Activated CD8-positive, alpha-beta memory T cell treated with anti-CD3 and anti-CD28 coated beads, Interleukin-2, amount 50 U/mL, for 1 hour (primary cell): Measurements from ENCODE around the gene URM1.

ENCODE experiments used
- DNase-seq: peaks from one replicate; pipeline ENCODE4 v3.0.0-alpha.2; 2020; ENCODE audit errors: extremely low read depth

URM1 gene

DNA sequence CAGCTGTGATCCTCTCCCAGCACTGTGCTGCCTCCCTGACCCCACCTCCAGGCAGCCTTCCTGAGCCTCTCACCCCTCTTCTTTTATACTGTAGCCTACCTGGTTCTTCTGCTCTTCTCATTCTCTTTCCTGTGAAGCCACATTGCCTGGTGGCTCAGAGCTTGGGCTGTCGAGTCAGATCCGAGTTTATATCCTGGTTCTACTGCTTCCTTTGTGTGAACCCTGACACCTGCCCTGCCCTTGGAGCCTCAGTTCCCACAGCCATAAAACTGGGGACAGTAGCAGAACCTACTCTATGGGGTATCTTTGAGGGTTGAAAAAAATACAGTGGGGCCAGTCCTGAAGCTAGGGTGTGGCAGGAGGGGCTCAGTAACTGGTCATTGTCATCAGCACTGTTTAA lies 22.0 kb upstream of the URM1 start:
- no peak for DNase-seq

DNA sequence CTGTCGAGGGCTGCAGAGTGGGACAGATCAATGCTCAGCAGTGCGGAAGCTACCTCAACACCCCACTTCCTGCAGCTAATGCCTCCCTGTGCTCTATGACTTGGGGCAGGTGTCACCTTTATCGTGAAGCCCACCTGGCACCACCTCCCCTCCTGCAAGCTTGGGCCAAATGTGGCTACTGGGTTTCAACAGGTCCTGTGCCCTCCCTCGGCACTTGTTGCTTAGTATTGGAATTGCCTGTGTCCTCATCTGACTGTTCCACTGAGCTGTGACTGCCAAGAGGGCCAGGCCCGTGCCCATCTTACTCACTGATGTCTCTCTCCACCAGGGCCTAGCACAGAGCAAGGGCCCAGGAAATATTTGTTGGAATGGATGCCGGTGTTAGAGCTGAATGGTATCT lies 21.4 kb upstream of the URM1 start:
- DNase-seq, result no peak

- DNase-seq, result no peak
These were observed 15.7 kb upstream of the URM1 start for GRCh38 chr9:128355451-128355850.

GRCh38 chr9:128358090-128358489 lies 13.1 kb upstream of the URM1 start:
- DNase-seq, result no peak

DNA sequence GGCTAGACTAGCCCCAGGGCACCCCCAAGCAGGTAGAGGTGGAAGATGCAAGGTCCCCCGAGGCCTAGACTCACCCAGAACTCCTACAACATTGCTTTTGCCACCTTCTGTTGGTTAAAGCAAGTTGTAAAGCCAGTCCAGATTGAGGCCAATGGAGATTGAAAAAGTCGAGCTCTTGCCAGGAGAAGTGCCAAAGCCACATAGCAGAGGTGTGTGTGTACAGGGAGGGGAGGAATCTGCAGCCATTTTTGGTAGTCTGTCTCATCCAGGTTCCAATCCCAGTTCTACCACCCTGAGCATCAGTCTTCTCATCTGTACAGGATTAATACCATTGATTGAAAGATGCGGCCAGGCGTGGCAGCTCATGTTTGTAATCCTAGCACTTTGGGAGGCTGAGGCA lies 12.3 kb upstream of the URM1 start:
- DNase-seq, result no peak

DNA sequence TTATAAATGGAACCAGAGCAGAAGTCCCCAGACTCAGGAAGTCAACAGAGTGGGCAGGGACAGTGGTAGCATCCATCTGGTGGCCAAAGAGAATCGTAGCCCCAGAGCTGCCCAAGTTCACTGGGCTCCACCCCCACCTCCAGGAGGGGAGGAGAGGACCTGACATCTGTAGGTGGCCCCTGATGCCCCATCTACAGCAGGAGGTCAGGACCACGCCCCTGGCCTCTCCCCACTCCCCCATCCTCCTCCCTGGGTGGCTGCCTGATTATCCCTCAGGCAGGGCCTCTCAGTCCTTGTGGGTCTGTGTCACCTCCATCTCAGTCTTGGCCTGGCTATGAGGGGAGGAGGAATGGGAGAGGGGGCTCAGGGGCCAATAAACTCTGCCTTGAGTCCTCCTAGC lies 10.3 kb upstream of the URM1 start:
- no peak for DNase-seq

DNA sequence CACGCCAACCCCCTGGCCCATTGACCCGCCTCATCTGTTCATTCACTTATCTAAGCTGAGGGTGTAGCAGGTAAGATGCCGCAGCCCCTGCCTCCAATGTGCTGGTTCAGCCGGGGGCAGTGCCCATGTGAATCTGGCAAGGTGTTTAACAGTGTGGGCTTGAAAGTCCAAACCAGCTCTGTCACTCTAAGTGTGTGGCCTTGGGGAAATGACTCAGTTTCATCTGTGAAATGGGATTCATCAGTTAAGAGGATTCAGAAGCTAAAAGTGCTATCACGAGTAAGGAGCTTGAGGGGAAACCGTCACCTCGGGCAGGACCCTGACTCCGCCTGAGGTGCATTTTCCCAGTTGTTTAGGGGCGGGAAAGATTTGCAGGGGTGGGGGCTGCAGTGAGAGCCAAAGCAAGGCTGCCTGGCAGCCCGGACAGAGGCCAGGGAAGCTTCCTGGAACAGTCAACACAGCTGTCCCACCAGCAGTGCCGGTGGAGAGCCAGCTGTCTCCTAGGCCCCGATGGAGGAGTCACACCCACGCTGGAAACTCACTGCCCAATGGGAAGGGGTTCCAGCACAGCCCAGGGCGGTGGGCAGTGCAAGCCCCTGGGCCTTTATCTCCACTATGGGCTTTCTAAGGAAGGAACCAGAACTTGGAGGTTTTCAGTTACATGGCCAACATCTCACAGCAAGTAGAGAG lies 9.7 kb upstream of the URM1 start:
- no peak for DNase-seq

- peak; percentile 39 for DNase-seq
These were observed 9.1 kb upstream of the URM1 start for GRCh38 chr9:128361986-128362646.

GRCh38 chr9:128362774-128363173 lies 8.4 kb upstream of the URM1 start:
- no peak for DNase-seq

DNA sequence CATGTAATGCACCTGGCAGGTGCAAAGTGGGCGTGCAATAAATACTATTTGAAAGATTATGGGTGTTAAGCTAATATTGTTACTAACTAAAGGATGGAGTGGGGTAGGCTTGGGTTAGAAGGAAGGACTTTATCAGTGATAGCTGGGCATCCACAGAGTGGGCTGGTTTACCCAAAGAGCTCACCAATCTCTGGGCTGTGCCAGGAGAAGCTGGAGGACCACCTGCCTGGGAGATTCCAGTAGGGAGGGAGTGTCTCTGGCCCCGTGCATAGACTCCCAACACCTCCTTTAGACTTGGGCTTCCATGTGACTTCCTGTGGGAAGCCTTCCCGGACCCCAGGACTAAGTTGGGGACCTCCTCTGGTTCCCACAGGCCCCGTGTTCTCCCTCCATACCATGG lies 5.6 kb upstream of the URM1 start:
- no peak for DNase-seq

DNA sequence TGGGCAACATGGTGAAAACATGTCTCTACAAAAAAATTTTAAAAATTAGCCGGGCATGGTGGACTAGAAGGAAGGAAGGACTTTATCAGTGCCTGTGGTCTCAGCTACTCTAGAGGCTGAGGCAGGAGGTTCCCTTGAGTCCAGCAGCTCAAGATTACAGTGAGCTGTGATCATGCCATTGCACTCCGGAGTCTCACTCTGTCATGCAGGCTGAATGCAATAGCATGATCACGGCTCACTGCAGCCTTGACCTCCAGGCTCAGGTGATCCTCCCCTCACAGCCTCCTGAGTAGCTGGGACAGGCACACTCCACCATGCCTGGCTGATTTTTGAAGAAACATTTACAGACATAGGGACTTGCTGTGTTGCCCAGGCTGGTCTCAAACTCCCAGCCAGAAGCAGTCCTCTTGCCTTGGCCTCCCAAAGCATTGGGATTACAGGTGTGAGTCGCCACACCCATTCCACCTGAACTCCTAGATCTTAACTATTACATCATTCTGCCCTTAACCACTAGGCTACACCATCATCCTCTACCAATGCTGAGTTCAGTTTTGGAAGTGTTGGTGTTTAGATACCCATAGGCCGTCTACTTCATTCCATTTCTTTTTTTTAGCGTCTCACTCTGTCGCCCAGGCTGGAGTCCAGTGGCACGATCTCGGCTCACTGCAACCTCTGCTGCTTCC lies 2.0 kb upstream of the URM1 start:
- no peak for DNase-seq

DNA sequence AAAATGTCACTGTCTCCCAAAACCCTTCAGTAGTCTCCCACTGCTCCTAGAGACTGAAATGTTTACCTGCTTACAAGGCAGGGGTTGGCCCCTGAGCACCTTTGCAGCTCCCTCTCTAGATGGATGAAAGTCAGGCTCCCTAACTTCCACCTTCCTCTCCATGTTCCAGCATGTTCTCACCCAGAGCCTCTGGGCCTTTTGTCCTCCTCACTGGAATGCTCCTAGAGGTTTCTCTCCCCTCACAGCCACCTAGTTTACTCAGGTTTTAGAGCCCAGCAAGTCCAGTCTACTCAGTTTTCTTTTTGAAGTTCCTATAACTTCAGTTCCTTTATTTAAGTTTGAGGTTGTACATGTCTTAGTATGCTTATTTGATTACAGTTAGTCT lies 815 bp upstream of the URM1 start:
- no peak for DNase-seq

DNA sequence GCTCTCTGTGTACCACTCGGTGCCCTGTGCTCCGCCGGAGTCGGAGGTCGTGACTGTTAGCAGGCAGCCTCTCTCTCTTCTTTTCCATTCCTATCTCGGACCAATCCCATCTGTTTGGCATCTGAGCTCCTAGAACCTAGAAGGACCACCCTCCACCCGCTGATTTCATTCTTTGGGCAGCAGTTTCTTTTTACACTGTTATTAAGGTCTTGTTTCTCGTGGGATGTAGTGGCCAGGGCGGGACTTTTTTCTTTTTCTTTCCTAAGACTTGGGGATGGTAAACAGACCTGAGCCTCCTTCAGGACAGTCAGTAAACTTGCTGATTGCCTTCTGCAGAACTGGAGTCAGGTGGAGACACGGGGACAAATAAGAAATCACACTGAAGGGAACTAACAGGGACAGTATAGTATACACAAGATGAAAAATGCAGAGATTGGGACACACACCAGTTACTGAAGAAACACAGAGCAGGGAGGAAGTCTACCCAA lies 500 bp downstream of the URM1 start:
- no peak for DNase-seq

DNA sequence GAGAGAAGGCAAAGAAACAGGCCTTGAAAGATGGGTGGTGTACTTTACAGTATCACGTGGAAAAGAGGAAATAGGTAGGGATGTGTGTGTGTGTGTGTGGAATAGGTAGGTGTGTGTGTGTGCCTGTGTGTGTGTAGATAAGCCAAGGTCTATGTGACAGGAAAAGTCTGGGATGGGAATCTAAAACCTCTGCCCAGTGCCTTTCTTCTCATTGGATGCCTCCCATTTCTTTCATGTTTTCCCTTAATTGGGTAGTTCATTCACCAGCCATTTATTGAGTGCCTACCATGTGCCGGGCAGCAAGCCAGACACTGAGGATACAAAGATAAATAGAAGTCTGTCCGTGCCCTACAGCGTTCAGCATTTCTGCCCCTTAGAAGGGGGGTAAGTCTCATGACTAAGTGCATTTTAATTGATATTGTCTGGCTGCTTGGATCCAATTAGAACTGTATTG lies 1.0 kb downstream of the URM1 start:
- DNase-seq, result no peak

- DNase-seq, result no peak
These were observed 1.6 kb downstream of the URM1 start for GRCh38 chr9:128372784-128373183.

DNA sequence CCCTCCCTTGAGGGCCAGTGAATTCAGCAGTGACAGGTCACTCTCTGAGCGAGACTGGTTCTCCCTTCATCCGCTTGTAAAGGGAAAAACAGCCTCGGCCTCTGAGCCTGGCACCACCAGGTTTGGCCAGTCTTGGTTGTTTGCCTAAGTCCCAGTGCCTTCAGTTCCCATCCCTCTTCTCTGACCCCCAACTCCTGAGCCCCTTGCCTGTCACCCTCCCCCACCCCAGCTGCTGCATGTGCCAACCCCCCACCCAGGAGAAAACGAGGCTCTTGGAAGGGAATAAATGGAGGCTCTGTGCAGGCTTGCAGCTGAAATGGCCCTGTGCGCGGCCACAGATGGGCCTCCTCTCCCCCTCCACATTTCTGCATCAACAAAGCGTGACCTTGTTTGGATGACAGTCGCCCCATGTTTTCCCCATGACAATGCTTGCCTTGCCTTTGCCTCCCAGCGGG lies 3.1 kb downstream of the URM1 start:
- DNase-seq, result no peak

DNA sequence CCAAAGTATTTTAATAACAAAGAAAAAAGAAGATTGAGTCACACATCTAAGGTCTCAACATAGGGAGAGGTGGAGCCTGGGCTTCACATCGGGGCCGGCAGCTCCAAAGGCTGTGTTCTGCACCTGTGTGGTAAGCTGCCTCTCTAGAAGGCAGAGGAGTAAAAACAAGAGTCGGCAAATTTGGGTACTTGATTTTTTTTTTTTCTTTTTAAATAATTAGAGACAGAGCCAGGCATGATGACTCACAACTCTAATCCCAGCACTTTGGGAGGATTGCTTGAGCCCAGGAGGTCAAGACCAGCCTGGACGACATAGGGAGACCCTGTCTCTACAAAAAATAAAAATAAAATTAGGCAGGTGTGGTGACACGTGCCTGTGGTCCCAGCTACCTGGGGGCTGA lies 4.7 kb downstream of the URM1 start:
- no peak for DNase-seq

- no peak for DNase-seq
These were observed 11.1 kb downstream of the URM1 start for GRCh38 chr9:128382261-128382660.

GRCh38 chr9:128383007-128383753 lies 12.0 kb downstream of the URM1 start:
- no peak for DNase-seq

- no peak for DNase-seq
These were observed 12.6 kb downstream of the URM1 start for GRCh38 chr9:128383791-128384190.

DNA sequence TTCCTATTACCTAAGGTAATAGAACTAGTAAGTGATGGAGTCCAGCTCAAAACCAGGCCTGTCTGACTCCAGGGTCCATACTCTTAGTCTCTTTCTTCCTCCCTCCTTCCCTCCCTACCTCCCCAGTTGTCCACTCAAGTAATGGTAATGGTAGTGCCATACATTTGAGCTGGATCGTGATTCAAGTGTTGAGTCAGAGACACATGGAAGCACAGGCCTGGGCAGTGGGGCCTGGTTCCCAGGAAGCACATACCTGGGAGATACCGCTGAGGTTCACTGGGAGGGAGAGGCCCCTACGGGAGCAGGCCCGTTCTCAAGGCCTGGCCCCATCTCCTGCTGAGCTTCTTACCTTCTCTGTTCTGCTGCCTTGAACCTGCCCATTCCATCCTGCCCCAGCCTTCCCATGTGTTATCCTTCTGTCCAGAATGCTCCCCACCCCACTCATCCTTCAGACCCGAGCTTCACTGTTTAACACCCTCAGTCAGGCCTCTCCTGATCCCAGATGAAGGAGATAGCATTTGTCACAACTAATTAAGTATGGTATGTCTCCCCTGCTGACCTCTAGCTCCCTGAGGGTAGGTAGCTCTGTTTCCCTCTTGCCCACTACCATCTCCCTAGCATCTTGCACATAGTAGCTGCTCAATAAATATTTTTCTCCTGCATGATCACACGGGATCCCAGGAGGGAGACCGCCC lies 13.8 kb downstream of the URM1 start:
- DNase-seq, result no peak
